GM18858 (cell line): ENCODE results near the gene MAD1L1.

ENCODE experiments used
- ATAC-seq: cut with Tn5 transposase; IDR thresholded peaks from one replicate; pipeline ENCODE4 v1.9.1; 2021; ENCODE audit not compliant: unreplicated experiment

Gene MAD1L1

DNA sequence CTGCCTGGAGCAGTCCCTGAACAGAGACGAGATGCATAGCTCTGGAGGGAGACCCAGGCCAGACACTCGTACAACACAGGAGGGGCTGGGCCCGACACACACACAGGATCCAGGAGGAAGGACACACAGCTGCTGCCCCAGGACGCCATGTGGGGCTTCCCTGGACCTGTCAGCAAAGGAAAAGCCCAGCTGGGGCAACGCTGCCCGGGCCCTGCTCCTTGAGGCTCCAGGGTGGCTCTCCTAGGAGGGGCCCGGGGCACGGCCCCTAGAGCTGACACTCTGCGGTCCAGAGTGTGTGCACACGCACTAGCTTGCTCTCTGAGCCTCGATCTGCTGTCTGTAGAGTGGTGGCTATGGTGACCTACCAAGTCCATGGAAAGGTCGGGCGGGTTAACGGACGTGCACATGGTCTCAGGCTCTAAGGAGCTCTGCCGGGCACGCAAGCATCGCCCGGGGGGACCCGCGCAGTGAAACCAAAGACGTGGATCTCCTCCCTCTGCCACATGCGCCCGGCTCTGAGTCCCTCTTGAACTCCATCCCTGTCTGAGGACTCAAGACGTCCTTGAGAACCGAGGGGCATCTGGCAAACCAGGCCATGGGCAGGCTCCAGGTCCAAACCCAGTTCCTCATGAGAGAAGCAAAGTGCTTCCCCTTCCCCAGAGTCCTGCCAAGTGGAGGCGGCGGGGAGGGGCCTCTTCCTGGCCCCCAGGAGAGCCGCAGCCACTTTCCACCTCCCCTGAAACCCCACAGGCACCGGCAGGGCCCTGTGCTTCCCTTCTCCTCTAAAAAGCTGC, 283.7 kb downstream of the MAD1L1 start:
- ATAC-seq: no peak

DNA sequence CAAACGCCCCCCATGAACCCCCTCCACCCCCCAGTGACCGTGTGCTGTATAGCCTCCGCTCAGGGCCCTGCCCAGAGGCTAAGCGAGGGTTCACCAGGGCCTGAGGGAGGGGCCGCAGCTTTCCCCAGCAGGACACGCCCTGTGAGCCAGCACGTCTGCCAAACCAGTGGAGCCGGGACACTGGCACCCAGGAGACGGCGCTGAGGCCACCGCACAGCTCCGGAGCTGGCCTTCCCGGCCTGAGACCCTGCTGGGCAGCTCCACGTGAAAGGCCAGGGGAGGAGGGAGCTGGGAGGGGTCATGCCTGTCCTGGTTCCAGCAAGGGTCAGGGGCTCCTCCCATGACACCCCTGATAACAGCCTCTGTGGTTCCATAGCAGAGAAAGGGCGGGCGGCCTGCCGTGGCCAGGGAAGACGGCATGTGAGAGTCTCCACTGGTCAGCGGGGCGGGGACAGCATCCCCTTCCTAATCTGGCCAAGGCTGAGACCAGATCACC, 284.4 kb downstream of the MAD1L1 start:
- no peak for ATAC-seq

DNA sequence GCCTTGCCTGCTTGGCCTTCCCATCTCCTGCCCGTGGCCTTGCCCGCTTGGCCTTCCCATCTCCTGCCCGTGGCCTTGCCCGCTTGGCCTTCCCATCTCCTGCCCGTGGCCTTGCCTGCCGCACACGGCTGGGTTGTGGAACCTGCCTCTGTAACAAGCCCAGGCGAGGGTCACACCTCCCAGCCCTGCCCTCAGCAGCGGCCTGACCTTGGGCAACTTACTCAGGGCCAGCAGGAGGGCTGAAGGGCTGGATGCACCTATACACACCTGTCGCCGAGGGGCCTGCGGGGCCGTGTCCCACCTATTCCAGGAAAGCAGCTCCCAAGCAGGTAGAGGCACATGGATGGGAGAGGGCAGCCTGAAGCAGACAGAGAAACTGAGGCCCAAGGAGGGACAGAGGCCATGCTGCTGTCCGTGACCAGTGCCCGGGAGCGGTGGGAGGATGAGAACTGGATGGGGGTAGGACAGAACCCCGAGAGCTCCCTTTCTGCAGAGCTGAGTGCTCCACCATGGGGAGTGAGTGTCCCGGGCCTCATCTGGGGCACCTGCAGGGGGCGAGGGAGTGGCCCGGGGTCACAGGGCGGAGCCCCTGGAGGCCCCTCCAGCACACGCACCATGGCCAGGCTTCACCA, 285.0 kb downstream of the MAD1L1 start:
- ATAC-seq: no peak

DNA sequence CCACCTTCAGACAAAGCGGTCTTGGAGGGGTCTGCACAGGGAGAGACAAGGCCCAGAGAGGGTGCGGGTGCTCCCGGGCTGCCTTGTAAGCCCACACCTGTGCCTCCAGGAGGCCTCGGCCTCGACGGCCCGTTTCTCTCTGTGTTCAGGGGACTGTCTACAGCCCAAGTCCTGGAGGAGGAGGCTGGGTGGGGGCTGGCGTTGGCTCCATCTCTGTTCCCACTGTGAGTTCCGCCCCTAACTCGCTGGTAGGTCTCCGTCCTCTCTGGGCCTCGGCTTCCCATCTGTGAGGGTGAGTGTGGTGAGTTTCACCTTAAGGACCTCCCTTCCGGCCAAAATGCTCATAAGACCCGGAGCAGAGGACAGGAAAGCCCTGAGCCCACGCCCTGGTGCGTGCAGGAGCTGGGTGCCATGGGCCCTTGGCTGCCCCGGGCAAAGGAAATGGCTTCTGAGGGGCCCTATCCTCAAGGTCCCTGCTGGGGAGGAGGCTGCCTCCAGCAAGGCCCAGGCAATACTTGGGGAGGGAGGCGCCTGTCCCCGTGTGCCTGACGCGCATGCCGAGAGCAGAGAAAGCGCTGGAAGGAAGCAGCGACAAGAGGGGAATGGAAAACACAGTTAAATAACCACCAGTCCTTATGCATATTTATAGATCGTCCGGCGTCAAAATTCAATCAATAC, 285.8 kb downstream of the MAD1L1 start:
- no peak for ATAC-seq

DNA sequence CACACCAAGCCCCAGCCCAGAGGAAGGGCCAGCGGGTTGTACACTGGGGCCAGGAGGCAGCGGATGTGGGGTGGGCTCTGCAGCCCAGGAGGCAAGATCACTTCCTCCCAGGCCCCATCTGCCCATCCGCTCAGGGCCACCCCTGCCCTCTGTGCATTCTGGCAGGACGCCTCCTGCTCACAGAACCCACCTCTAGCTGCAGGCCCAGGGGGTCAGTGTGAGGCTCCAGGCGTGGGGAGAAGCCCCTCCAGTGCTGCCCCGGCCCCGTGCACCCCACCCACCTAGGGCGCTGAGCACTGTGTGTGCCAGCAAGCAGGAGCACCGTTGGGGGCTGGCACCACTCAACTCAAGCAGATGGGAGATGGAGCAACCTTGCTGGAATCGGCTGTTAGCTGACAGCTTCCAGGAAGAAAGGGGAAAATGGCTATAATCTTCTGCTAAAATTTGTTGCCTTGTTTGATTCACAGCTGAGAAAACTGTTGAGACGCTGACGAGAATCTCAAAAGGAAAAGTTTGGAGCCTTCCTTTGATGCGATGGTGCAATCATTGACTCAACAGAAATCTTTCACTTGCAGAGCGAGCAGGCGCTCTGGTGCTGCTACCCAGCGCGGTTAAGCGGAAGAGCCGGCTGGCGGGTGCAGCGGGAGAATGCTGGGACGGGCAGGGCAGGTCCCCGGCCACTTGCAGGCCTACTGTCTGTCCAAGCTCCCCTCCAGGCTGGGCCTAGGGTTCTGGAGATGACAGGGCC, 286.5 kb downstream of the MAD1L1 start:
- ATAC-seq: no peak

DNA sequence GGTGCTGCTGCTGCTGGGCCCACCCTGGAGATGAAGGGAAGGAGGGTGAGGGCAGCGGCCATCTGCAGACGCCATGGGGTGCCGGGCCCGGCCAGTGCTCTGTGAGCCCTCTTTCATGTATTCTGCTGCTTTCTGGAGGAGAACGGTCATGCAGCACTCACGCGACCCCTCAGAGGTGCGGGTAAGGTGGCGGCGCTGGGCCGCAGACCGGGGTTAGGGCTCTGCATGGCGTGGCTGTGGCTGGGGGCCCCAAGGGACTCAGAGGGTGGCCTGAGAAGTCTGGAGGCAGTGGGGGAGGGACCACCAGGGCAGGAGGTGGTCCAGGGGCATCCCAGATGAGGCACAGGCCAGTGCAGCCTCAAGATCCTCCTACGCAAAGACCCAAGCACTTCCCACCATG, 287.2 kb downstream of the MAD1L1 start:
- no peak for ATAC-seq

DNA sequence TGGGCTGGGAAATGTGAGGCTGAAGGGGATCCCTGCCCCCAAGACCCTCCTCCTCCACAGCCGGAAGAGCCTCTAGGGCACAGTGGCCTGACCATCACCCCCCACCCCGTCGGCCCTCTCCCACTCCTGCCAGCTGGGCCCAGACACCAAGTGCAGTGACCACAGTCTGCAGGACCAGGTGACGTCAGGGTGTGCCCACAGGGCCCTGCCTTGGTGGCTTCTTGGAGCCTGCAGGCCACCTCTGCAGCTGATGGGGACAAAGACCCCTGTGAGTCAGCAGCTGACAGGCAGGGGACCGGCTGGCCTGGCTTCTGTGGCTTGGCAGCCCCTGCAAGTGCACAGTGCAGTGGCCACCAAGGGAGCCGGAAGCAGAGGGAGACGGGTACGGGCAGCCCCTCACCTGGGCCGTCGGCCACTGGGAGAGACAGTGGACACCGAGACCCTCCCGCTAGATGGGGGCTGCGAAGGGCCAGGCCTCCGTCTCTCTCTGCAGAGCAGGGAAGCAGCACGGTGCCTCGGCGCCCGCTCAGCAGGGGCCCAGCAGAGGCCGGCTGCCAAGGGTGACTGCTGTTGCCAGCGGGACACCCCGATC, 288.0 kb downstream of the MAD1L1 start:
- ATAC-seq: no peak

DNA sequence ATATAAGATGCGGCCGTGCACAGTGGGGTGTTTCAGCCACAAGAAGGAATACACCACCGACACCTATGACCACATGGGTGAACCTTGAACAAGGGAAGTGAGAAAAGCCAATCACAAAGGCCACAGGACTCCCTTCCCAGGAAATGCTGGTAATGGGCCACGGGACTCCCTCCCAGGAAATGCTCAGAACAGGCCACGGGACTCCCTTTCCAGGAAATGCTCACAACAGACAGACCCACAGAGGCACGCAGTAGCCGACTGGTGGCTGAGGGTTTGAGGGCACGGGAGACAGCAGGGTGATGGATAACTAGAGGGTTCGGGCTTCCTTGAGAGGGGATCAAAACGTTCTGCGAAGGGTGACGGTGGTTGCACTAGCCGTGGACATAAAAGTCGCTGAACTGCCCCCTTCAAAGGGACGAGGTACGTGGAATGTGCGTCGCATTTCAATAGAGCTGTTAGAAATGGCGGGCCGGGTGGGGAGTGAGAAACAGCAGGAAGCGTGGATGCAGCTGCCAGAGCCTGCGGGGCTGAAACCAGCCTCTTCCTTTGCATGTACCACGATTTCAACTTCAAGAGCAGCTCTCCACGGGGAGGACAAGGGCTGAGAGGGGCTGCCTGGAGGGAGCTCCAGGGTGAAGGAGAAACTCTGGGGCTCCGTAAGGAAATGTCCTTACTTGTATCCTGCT, 288.7 kb downstream of the MAD1L1 start:
- no peak for ATAC-seq

DNA sequence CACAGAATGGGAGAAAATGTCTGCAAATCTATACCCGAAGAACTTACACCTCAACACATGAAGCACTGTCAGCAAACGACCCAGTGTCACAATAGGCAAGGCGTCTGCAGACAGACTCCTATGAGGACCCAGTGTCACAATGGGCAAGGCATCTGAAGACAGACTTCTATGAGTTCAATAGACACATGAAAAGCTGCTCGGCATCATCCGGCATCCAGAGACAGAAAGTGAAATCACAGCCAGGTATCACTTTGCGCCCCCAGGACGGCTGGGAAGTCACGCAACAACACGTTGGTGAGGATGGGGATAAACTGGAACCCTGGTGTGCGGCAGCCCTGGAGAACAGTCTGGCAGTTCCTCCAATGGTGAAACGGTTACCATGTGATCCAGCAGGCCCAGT, 289.4 kb downstream of the MAD1L1 start:
- ATAC-seq: no peak

DNA sequence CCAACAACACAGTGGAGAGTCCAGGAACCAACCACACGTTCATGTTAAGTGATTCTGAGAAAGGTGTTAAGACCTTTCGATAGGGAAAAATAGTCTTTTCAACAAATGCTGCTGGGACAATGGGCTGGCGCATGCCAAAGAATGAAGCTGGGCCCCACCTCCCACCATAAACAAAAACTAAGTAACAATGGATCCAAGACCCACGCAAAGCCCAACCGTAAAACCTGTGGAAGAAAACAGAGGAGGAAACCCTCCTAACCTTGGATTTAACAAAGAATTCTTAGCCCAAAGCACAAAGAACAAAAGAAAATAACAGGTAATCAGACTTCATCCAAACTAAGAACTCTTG, 289.8 kb downstream of the MAD1L1 start:
- no peak for ATAC-seq

DNA sequence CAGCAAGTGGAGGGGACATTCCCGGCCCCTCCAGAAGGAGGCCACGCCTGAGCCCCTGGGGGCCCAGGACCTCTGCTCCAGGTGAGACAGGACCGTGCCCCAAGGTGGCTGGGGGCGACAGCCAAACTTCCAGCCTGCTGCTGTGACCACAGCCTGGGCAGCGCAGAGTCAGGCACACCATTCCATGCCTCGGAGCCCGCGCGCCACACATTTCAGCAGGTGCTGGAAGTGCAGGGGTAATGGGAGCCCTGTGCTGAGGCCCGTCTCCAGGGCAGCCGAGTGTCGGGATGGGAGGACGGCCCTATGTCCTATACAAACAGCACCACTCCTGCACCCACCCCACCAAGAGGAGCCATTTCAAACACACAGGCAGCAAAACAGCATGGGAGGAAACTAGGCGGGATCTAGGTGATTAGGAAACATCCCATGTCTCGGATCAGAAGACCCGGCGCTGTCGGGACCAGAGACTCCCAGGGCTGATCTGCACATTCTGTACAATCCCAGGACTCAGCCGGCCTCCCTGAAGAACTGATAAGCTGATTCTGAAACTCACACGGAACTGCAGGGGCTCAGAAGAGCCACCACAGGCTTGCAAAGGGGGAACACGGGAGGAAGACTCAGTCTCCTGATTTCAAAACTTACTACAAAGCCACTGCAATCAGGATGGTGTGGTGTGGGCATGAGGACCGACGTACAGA, 290.4 kb downstream of the MAD1L1 start:
- ATAC-seq: no peak

DNA sequence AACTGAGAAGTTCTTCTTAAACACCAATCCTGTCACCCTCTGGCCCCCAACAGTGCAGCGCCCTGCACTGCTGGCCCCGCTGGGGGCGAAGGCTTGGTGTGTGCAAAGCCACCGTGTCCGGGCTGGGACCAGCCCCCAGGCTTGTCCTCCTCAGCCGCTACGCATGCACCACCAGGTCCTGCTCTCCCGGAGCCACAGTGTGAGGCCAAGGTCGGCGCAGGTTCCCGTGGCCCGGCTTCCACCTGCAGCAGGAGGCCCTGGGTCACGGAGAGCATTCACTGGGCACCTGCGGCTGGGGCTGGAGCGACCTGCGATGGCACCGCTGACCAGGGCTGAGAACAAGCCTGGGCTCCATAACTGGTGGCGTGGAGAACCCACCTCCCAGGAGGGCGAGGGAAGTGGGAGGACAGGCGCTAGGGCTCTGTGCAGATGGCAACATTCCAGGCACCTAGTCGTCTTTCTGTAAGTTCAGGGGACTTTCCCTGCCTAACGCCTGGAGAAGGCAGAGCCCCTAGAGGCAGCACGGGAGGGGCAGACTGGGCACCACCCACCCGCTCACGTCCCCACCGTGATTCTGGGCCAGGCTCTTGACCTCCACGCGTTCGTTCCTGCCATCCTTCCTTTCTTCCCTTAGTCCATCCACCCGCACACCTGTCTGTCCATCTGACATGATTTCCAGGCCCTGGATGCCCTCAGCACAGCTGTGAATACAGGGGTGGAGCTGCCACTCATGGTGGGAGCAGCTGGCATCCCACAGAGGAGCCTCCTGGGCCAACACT, 291.1 kb downstream of the MAD1L1 start:
- no peak for ATAC-seq

DNA sequence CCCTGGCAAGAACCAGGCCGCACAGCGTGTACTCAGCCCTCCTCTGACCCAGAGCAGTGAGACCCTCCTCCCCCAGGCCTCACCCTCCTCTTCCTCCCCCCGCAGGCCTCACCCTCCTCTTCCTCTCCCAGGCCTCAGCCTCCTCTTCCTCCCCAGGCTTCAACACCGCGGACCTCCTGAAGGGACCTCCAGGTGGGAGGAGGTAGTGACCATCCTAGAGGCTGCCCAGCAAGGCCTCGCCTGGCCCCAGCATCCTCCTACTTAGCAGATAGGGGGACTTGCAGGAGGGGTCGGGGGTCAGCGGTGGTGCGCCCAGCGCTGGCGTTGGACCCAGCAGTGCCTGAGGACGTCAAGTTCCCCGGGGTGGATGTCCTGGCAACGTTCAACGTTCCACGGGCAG, 291.9 kb downstream of the MAD1L1 start:
- ATAC-seq: no peak

DNA sequence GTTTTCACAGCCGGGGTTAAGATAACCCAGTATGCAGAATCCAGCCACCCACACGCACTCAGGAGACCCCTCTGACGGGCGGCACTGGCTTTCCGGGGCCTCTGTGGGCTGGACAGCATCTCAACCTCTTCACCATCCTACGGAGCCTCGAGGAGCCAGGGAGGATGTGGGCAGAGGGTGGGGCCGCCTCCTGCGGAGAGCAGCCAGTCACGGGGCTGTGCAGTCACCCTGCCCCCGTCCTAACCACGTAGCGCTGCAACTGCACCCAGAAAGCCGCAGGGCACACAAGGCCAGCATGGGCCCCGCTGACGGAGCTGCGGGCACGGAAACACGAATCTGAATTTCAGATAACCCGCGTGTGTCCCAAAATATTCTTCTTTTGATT, 292.4 kb downstream of the MAD1L1 start:
- ATAC-seq: peak; percentile 90

DNA sequence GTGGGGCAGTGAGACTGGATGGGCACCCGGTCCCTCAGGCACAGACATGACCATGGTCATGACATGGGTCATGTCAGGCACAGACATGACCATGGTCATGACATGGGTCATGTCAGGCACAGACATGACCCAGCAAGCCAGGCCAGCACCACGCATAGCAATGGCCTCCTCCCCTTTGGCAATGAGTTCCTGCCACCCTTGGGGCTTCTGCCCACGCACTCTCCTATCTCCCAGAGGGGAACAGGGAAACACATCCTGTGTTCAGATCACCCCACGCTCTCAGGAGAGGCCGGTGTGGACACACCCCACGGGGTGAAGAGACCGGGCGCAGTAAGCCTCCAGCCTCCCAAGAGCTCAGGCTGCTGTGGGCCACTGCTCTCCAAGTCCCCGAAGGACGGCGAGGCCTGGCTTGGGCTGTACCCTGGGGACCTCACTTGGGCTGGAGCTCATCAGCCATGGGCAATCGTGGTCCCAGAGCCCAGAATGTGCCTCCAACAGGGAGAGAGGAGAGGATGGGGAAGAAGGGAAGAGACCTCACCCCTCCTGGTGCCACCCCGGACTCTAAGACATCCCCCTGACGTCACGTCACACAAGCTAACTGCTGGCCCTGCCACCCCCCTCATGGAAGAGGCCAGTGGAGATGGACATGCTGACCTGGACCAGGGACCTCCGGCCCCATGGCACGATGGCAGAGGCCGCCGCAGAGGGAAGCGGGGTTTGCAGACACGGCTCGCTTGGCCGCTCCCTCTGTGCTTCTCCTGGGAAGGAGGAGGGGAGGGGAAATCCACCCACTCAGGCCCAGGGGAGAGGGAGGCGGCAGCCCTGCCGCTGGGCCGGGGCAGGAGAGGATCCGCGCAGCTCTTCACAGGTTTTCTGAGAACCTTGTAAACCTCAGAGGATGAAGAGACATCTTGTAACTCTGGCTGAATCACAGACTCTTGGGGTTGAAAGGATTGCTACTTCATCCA, 293.0 kb downstream of the MAD1L1 start:
- no peak for ATAC-seq

DNA sequence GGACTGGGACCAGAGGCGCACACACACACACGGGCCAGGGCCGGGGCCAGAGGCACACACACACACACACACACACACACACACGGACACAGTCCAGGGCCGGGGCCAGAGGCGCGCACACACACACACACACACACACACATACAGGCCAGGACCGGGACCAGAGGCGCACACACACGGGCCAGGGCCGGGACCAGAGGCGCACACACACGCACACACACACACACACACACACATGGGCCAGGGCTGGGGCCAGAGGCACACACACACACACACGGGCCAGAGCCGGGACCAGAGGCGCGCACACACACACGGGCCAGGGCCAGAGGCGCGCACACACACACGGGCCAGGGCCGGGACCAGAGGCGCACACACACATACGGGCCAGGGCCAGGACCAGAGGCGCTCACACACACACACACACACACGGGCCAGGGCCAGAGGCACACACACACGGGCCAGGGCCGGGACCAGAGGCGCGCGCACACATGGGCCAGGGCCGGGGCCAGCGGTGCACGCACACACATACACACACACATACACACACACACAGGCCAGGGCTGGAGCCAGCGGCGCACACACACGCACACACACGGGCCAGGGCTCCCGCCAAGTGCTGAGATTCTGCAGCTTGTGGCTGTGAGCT, 293.8 kb downstream of the MAD1L1 start:
- no peak for ATAC-seq

DNA sequence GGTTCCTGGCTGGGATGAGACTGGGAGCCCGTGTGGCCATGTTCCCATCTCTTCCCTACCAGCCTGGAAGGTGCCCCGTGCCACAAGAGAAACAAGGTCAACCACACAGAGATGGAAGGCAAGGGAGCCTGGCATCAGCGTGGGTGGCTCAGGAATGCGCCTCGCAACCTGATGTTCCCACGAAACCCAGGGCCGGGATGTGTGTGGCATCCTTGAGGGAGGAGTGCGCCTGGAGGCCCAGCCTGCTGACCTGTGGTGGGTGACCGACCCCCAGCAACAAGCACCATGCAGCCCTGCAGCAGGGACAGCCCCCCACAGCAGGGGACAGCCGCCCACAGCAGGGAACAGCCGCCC, 295.5 kb downstream of the MAD1L1 start:
- ATAC-seq: no peak
